GM19025 (cell line): ENCODE measurements around the gene CPVL.

Source experiments
- ATAC-seq: cut with Tn5 transposase; IDR thresholded peaks from one replicate; pipeline ENCODE4 v1.9.1; 2021; ENCODE audit warnings: mild to moderate bottlenecking, low read depth, moderate library complexity; ENCODE audit not compliant: unreplicated experiment

The CPVL gene

DNA sequence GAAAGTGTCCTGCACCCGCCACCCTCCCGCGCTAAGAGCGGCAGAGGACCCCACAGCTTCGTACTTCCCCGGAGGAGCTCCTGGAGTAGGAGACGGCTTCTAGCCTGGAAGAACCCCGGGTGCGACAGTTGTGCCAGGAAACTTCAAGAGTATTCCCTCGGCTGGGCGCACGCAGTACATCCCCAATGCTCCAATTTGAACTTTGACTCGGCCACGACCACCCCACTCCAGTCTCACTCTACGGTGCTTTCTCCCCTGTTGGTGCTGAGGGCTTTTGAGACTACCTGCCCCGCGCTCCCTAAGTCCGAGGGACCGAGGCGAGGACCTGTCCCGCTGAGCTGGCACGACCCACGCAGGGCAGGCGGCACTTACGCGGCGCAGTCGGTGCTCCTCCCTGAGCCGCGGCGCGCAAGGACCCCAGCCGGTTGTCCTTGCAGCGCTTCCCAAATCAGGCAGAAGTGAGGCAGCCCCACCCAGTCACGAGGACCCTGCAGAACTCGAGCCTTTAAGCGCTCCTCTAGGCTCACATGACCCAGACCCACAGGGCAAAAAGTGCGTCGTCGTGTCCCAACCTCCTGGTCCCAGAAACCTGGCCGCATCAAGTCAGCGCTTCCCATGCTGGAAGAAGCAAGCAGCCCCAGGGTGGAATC lies at the start of gene CPVL:
CPVL (minus strand) TSS at position 481 of the 650 bp plus-strand sequence. CDS start 25,476 bp downstream, outside the sequence.
- ATAC-seq = no peak

DNA sequence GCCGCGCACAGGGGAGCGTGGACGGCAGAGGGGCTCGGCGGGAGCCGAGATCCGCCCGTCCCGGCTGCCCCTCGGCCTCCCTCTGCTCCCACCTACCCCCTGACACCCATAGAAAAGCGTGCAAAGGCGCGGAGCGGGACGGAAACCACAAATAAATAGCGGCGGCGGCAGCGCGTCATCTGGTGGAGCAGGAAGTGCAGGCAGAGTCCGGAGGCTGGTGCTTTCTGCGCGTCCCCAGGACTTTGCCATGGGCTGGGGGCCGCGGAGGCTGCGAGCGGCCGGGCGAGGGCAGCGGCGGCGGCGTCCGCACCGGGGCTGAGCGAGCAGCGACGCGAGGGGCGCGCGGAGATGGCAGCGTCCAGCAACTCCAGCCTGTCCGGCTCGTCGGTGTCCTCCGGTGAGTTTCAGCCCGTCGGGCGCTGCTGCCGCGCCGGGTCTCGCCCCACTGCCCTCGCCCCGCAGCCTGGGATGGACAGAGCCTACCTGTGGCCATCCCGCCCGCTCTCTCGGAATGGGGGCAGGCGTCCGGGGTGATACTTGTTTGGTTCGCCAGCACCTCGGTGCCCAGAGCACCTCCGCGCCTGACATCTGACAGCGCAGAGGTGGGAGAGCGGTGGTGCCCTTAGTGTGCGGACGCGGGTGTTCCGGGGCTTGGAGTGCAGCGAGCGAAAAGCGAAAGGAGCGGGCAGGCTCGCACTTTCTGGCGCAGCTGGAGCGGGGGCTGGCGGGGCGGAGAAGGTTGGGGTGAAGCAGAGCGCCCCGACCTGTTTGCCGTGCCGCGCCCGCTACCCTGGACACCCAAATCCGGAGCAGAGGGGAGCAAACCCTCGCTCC lies 48.5 kb upstream of the CPVL start, which contains the start of gene CHN2:
CHN2 (plus strand) TSS at position 182 of the 834 bp plus-strand sequence.
- no peak for ATAC-seq

DNA sequence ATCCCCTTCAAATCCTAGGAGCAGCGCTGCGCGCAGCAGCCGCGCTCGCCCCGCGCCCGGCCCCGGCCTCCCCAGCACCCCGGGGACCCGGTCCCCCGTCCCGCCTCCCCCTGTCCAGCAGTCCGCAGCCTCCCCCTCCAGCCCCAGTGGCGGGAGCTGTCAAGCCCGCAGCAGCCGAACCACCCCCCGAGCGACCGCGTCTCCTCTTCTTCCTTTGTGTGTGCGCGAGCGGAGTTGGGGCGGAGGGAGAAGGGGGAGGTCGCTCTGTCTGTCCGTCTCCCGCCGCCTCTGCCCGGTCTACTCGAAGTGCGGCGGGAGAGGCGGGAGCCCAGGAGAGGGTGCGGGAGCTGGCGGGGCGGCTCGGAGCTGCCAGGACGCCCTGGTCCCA lies 47.9 kb upstream of the CPVL start:
- ATAC-seq = no peak

- ATAC-seq = no peak
Observed at GRCh38 chr7:29193316-29194205, 47.2 kb upstream of the CPVL start.

- ATAC-seq = no peak
Observed at GRCh38 chr7:29192811-29193210, 46.5 kb upstream of the CPVL start.

- ATAC-seq = no peak
Observed at GRCh38 chr7:29192323-29192722, 46.0 kb upstream of the CPVL start.

DNA sequence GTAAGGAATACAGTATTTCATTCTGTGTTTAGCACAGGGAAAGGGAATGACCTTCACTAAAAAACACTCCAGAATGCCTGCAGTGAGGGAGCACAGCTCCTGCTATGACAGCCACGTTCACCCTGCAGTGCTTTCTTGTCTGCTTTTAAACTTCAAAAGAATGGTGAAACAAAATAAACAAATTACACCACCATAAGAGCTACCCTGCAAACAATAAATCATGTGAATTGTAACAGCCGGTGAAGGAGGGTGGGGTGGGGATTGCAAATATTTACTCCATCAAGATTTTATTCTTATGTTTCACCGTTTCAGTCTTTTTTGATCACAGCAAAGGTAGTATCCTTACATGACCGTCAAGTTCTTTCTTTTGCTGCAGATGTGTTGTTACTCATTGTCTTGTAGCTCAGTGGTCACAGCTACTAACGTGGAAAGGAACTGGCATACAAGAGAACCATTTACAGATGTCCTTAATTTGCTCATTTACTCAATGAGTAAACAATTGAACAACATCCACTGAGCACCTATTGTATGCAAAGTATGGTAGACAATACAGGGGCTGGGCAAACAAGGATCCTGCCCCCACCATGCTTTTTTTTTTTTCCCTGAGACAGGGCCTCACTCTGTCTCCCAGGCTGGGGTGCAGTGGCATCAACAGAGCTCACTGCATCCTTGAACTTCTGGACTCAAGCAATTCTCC lies 44.2 kb upstream of the CPVL start:
- no peak for ATAC-seq

- ATAC-seq = no peak
Observed at GRCh38 chr7:29189743-29190201, 43.4 kb upstream of the CPVL start.

DNA sequence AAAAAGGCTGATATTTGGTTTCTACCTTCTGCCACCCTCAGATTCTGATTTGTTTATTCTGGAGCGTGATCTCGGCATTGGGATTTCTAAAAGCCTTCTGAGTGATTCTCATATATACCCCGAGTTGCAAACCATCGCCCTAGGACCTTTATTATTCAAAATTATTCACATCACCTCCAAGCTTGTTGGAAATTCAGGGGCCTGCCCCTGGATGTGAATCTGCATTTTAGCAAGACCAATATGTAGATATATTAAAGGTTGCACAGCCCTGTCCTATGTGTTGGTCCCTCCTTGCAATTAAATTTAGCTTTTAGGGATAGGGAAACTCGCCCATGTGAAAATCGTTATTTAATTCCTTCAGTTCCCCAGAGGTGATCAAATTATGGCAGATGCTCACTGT lies 39.3 kb upstream of the CPVL start:
- ATAC-seq = no peak

GRCh38 chr7:29184599-29184998 lies 38.3 kb upstream of the CPVL start:
- ATAC-seq = no peak

GRCh38 chr7:29179115-29179514 lies 32.8 kb upstream of the CPVL start:
- no peak for ATAC-seq

DNA sequence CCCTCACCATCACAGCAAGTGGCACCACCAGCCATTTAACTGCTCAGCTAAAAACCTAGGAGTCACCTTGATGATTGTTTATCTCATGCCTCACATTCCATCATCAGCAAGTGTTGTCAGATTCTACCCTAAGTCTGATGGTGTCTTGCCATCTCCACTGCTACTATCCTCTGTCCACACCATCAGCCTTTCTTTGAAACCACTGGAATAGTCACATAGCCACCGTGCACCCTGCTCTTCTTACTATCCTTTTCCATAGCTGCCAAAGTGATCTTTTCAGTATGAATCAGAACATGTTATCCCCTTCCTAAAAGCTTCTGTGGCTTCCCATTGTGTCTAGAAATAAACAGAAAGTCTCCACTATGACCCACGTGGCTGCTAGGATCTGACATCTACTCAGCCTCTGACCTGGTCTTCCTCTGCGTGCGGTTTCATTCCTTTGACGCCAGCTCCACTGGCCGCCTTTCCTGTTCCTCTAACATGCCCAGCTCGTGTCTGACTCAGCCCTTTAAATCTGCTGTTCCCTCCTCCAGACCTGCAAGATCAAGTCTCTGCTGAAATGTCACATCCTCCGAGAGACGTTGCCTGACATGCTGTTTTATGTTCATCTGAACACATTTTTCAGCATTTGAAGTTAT lies 31.7 kb upstream of the CPVL start:
- no peak for ATAC-seq

- no peak for ATAC-seq
Observed at GRCh38 chr7:29173458-29173857, 27.1 kb upstream of the CPVL start.

GRCh38 chr7:29170781-29171180 lies 24.4 kb upstream of the CPVL start:
- ATAC-seq = no peak

DNA sequence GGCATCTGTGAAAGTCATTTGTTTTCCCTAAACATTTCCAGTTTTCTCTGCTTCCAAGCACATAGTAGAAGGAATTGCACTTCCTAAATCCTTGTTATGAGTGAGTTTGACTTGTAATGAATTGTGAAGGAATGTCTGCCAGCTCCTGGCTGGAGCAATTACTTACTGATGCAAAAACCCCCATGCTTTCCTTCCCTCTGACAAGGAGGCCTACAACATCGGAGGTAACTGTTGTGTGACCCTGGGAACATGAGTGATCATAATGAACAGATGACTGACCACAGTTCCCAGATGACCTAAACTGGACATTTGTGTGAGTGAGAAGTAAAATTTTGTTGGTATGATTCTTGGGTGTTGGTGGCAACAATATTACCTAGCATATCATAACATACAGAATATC lies 21.4 kb upstream of the CPVL start:
- ATAC-seq = no peak

GRCh38 chr7:29163854-29164253 lies 17.5 kb upstream of the CPVL start:
- no peak for ATAC-seq

DNA sequence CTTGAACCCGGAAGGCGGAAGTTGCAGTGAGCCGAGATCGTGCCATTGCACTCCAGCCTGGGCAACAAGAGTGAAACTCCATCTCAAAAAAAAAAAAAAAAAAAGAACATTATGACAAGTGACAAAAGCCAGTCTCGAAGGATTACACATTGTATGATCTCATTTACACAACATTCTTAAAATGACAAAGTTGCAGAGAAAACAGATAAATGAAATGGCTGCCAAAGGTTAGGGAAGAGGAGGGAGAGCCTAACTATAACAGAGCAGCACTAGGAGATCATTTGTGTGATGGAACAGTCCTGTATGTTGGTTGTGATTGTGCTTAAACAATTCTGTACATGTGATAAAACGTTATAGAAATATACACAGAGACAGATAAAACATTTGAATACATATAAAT lies 16.2 kb upstream of the CPVL start:
- ATAC-seq = no peak

GRCh38 chr7:29161231-29161630 lies 14.9 kb upstream of the CPVL start:
- no peak for ATAC-seq

DNA sequence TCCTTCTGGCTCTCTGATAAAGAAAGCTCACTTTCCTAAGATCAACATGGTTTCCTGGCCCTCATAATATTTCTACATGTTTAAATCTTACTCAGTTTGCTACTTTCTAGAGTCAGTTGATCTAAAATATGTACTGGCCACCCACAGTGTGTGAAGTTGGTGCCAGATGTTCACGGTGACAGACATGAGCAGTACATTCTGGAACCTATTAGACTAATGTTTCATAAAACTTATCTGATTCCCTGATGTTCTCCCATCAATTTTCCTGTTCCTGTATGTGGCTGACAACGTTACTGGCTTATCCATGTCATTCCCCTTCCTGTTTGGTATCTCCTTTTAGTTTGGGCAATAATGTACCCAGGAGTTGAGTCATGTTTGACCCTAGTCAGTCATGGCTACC lies 13.7 kb upstream of the CPVL start:
- no peak for ATAC-seq
